Effector CD4-positive, alpha-beta T cell (primary cell): ENCODE results near the gene UBR3.
"Not testable (repeated sequence)": the region's sequence is repeated elsewhere in the genome, so short reads cannot be mapped to it uniquely, and the experiment has no call there.

ENCODE experiments used
- DNase-seq: peaks from one replicate; pipeline ENCODE4 v3.0.0-alpha.2; 2020

Gene UBR3

DNA sequence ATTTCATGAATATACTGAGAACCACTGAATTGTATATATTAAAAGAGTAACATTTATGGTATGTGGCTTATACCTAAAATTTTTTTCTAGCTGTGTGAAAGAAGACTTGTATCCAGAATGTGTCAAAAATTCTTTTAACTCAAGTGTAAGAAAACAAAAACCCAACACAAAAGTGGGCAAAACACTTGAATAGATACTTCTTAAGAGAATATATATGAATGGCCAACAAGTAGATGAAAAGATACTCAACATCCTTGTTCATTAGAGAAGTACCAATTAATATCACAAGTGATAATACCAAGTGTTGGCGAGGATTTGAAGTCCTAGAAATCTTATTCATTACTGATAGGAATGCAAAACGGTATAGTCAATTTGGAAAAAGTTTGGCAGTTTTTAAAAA, 243.5 kb downstream of the UBR3 start:
- DNase-seq: no peak

DNA sequence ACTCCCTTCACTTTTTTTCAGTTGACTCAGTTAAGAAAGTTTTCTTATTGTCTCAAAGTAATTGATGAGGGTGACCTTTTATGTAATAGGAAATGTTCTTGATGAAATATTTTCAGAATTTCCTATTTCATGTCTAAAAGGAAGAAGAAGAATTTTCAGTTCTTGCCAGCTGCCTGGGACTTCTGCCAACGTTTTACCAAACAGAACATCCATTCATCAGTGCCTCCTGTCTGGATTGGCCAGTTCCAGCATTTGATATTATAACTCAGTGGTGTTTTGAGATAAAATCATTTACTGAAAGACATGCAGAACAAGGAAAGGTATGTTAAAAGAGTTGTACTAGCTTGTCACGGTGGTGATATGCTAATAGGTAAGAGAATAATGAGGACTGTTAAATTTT, 246.0 kb downstream of the UBR3 start:
- DNase-seq: no peak

DNA sequence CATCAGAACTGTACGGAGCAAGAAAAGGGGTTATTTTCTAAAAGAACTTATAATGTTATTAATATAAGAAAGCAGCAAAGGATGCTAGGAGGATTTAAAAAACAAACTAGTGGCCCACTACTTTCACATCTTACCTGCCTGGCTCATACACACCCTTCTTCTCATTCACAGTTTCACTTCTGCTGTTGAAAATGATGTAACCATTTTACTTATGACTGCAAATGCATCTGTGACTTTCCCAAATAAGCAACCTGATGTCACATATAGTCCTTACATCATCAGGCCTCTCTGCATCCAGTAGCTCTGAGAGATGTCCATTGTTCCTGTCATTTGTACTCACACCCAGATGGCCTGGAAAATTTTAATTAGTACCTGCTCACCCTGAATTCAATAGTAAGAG, 248.9 kb downstream of the UBR3 start:
- no peak for DNase-seq

DNA sequence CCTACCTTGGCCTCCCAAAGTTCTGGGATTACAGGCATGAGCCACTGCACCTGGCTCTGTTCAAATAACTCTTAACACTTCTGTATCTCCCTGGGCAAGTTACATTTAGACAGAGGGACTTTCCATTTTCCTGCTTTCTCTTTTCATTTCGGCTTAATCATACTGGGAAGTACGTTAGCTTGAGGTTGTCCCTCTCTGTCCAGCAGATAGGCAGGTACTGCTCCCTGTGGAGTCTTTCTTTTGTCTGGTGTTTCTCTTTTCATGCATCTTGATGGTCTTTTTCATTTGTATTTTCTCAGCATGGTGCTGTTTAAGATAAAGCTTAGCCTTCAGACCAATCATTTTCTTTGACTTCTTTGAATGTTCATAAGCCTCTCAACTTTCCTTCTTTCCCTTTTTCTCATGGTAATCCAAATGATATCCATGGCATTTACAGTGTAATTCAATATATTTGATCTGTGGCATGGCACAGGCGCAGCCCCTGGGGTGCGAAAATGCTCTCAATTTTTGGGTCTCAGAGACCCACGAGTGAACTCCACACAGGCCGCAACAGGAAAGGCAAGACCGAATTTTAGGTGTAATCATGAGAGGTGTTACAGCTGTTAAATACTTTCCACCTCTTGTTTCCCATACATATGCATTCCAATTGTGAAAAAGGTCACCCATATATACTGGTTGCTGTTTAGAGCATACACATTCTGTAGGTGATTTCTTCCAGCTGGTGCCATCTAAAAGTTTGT, 250.7 kb downstream of the UBR3 start:
- DNase-seq: no peak

DNA sequence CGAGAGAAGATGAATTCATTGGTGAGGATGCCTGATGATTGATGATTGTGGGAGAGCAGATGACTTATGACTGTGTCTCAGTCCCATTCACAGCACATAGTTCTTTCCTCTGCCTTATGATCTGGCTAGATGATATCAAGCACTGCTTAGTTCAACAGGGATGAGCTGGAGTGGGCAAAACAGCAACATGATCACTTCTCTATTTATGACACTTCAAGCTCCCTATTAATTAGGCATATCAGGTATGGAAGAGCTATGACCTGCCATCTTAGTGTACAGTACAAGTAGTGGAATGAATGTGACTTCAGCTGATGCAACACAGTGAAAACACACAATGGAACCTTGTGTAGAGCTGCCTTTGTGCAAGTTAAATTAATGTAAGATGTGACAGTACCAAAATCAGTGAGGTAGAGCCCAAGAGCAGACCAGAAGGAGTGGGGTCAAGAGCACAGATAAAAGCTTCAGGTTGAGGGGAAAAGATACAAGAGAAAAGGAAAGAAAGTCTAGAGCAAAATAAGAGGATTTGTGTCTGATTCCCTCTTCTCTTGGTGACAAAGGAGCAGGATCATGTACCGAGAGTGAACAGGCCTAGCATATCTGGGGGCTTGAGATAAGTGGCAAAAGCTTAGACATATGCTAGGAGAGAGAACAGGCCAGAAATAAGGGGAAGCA, 257.7 kb downstream of the UBR3 start:
- no peak for DNase-seq

DNA sequence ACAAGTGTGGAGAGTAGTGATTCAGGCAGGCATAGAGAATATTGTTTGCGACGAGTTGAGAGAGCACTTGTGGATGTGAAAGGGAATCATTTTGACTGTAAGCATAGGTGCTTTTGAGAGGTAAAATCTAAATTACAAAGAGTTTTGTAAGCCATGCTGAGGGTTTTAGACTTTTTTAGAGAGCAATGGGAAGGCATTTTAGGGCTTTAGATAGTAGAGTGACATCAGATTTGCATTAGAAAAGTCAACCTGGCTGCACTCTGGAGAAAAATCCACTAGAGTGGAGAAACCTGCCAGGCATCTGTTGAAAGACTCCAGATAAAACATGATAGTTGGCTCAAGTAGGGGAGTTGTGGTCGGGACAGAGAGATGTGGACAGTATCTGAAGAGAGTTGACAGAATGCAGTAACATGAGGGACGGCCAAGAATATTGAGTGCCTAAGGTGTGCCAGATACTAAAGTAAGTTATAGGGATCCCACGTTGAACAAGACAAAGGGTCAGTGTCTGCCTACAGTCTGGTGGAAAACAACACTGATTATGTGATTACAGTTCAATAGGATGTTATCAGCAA, 258.9 kb downstream of the UBR3 start:
- DNase-seq: no peak

DNA sequence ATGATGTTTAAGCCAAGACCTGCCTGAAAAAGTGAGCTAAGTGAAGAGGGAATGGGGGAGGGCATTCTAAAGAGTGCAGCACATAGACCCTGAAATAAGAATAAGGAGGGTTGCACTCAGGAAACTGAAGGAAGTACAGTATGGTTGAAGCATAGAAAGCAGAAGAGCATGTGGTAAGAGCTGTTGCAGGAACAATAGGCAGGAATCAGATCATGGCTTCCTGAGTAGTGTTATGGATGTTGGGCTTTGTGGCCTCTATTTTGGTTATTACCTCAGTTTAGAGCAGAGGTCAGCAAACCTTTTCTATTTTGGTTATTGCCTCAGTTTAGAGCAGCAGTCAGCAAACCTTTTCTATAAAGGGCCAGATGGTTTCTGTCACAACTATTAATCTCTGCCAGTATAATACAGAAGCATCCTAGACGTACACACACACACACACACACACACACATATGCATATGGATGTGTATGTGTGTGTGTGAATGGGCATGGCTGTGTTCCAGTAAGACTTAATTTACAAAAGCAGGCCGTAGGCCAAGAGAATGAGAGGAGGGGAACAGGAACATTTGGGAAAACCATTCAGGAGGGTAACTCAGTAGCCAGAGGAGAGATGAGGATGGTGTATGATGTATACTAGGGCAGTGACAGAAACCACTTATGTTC, 259.6 kb downstream of the UBR3 start:
- no peak for DNase-seq

DNA sequence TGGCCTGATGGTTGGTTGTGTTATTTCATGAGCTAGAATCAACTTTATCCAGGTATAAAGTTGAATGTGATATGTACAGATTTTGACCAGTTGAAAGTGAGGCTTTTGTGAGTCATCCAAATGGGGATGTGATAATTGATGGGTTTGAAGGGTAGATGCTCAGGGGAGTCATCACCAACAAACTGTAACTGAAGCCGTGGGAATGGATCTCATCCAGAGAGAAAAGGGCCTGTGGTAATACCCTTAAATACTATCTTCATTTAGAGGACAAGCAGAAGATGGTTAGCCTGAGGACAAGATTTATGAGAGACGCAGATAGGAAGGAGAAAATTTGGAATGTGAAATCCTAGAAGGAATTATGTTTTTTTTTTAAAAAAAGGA, 260.1 kb downstream of the UBR3 start:
- DNase-seq: no peak

DNA sequence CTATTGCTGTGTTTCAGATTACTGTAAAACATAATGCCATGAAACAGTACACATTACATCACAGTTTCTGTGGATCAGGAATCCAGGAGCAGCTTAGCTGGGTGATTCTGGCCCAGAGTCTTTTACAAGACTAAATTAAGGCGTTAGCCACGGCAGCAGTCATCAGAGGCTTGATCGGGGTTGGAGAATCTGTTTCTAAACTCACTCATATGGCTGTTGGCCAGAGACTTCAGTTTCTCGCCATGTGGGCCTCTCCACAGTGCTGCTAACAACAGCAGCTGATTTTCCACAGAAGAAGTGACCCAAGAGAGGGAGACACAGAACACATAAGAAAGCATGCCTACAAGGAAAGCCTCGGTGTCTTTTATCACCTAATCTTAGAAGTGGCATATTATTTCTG, 261.5 kb downstream of the UBR3 start:
- no peak for DNase-seq

DNA sequence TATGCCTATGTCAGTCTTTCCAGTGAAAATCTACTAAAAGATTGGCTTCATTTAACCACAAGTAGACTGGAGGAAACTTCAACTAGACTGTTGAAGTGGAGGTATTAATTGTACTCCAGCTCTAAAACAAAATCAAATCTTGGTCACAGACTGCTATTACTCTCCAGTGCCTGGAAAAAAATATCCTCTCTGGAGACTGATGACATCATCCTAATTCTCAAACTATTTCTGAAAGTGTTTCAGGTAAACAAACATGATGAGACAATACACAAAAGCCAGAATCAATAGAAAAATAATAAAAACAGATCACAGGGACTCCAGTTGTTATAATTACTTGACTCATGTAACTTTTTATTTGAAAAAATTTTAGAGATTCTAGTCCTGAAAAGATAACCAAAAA, 263.0 kb downstream of the UBR3 start:
- DNase-seq: no peak

DNA sequence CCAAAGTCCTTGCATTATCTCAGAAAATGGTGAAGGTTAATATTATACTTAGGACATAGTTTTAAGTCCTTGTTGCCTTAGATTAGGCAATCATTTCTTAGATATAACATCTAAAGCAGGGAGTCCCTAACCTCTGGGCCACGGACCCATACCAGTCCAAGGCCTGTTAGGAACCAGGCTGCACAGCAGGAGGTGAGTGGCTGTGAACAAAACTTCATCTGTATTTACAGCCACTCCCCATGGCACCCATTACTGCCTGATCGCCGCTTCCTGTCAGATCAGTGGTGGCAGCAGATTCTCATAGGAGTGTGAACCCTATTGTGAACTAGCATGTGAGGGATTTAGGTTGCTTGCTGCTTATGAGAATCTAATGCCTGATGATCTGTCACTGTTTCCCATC, 264.2 kb downstream of the UBR3 start:
- DNase-seq: no peak

DNA sequence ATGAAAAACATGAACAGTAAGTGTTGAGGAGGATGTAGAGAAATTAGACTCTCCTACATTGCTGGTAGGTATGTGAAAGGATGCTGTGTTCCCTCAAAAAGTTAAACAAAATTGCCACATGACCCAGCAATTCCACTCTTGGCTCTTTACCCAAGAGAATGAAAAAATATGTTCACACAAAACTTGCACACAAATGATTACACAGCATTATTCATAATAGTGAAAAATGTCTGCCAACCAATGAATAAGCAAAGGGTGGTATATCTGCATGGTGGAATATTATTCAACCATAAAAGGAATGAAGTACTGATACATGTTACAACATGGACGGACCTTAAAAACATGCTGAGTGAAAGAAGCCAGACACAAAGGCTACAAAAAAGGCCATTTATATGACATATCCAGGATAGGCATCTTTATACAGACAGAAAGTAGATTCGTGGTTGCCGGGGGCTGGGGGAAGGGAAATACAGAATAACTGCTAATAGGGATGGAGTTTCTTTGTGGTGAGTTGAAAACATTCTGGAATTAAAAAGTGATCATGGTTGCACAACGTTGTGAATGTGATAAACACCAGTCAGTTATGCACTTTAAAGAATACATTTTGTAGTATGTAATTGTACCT, 265.3 kb downstream of the UBR3 start:
- no peak for DNase-seq

DNA sequence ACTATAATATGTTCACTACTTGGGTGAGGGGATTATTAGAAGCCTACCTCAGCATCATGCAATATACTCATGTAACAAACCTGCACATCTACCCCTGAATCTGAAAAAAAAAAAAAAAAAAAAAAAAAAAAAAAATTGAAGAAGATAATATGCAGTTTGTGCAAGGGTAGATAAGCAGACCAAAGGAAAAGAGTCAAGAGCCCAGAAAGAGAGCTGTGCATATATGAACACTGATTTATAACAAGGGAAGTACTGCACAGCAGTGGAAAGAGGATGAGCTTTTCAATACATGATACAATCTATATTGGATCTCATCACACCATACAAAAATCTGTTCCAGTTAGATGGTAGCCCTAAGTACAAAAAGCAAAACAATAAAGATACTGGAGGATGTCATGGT, 268.1 kb downstream of the UBR3 start:
- DNase-seq: no peak

DNA sequence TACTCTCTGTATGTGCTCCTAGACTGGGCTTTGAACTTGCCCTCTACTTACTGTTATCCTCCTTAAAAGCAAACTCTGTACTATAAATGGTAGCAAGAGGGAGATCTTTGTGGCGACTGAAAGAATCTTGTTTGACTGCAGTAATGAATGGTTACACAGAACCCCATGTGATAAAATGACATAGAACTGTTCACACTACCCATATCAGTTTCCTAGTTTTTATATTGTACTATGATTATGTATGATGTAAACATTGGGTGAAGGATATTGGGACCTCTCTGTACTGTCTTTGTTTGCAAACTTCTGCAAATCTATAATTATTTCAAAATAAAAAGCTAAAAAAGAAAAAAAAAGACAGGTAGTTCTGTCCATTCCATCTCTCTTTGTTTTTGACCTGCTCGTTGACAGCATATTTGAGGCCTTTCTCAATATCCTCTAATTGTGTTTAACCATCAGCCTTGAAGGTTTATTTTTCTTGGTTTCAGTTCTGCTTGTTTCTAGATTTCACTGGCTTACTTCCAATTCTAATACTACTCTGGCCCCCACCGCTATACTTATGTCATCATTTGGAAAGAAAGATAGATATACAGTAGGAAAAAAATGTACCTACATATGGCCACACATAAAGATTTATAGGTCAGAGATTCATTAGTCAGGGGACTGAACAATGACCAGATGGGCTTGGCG, 271.5 kb downstream of the UBR3 start:
- DNase-seq: no peak

DNA sequence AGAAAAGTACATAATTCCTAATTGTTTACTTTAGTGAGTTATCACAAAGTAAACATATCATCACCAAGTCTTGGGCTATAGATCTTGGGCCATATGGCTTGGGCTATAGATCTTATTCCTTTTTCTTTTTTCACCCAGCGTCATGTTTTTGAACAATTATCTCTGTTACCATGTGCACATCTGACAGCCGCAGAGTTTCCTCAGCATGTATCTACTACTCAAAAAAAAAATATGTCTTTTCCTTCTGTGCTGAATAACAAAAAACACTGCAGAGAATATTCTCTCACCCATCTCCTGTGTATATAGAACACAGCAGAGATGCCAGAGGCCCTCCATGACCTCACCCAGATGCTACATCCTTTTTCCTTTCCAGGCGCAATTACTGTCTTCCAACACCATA, 274.5 kb downstream of the UBR3 start:
- no peak for DNase-seq

DNA sequence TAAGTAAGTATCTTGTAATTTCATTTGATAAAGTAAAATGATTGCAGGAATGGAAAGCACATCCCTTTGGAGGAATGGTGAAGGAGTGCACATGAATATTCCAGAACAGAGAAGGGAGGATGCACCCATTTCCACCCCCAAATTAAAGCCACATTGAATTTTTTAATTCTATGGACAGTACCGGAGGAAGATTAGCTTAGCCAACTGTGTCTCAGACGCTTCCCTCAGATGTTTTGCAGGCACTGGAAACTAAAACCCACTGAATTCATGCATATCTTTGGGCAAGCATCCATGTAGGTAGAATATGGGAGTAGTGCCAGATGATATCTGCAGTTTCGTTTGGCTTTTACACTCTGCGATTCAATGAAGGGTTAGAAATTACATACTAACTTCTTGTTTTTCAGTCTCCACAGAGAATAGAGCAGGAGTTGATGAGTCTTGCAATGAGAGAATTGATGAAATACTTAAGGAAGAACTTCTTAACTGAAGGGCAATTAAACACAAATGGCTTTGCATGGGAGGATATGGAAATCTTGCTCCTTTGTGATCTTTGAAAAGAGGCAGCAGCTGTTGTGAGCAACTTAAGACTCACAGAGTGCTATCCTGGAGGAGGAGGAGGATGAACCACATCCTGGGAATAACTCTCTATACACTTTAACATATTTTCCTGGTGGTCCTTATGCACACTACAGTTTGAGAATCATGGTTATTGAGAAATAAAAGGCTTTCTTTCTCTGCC, 279.0 kb downstream of the UBR3 start:
- no peak for DNase-seq

DNA sequence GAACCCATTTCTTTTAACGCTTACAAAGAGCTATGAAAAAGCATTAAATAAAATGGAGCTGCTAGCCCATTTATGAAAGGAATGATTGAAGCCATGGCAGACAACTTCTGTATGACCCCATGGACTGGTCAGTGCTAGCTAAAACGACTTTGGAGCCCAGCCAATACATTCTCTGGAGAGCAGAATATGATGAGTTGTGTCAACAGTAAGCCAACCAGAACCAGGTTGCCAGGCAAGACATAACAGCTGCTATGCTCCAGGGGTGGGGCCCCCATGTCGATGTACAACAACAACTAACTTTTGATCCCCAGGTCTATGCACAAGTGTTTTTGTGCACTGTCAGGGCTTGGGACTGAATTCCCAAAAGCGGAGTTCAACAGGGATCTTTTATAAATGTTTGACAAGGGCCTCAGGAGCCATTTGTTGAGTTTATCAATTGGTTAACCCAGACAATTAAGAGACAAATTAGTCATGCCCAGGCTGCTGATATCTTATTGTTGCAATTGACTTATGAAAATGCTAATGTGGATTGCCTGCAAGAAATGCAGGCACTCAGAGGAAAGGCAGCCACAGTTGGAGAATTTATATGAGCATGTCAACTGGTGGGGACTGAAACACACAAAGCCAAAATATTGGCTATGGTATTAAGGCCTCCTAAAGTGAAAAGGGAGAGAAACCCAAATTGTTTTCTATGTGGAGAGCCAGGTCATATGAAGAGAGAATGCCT, 286.1 kb downstream of the UBR3 start:
- no peak for DNase-seq

DNA sequence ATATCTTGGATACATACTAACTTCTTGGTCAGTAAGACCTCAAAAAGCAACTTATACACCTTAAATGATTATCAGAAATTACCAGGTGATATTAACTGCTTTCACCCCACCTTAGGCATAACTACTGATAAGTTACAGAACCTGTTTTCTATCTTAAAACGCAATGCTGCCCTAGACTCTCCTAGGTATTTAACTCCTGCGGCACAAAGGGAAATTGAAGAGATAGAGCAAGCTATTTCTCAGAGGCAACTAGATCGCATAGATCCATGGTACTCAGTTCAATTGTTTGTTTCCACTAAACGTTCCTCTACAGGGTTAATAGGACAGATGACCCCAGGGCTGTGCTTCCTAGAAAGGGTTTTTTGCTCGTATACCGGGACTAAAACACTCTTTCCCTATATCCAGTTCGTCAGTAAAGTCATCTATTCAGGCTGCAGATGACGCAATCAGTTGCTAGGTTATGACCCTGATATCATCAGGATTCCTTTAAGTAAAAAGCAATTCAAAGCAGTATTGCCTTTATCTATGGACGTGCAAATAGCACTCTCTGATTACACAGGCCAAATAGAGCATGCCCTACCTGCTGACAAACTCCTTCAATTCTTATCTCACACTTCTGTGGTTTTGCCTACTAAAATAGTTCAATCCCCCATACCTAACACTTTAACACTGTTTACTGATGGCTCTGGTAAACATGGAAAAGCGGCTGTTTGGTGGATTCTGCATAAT, 288.4 kb downstream of the UBR3 start:
- DNase-seq: no peak

DNA sequence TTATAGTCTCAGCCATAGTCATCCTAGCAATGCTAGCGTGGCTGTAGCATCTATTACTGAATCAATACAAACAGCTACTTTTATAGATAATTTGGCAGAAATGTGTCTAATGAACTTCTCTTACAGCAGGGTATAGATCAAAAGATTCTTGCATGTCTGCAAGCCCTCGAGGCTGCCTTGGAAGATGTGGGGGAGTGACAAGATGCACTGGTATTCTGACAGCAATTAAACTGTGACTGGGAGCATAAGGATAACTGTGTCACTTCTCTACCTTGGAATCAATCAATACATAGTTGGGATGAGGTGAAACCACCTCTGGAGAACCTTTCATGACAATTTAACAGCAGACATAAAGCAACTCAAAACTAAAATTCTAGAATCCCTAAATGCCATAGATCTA, 291.4 kb downstream of the UBR3 start:
- DNase-seq: no peak

DNA sequence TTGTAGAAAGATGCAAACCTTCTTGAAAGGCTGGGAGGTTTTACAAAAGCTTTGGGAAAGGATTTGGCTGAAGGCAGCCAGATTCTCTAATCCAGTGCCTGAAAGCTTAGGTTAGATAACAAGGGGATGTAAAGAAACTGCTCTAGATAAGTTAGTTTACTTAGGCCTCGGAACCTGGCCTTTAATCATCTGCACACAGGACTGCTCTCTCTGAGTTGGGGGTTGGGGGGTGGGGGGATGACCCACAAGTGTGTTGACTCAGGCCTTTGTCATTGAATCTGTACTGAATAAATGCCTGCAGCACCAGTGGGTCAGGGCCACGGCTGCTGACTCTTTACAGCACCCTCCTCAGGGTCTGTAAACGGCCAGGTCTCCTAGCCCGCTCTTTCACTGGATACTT, 292.1 kb downstream of the UBR3 start:
- DNase-seq: not testable (repeated sequence)

DNA sequence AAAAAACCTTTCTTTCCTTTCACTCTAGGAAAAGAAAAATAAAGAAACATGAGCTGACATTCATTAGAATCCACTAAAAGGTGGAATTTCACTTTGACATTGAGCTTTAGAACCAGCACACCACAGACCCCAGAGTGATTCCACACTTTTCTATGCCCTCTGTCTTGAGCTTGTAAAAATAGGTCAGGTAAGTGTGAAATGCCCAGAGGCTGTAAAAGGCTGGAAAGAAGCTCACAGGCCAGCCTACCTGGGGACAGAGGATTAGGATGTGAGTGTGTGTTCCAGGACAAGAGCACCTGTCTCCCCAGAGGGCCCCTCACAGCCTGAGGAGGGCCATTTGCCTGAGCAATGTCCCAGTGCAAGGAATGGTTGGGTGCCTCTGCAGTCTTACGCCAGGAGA, 294.4 kb downstream of the UBR3 start:
- DNase-seq: no peak
